GM19240 (cell line): ENCODE data around the gene SLC6A3.

Experiments used
- DNase-seq: peaks from one replicate; pipeline ENCODE4 v3.0.0; 2011; ENCODE audit warnings: low spot score; ENCODE audit not compliant: insufficient read length

SLC6A3 gene

DNA sequence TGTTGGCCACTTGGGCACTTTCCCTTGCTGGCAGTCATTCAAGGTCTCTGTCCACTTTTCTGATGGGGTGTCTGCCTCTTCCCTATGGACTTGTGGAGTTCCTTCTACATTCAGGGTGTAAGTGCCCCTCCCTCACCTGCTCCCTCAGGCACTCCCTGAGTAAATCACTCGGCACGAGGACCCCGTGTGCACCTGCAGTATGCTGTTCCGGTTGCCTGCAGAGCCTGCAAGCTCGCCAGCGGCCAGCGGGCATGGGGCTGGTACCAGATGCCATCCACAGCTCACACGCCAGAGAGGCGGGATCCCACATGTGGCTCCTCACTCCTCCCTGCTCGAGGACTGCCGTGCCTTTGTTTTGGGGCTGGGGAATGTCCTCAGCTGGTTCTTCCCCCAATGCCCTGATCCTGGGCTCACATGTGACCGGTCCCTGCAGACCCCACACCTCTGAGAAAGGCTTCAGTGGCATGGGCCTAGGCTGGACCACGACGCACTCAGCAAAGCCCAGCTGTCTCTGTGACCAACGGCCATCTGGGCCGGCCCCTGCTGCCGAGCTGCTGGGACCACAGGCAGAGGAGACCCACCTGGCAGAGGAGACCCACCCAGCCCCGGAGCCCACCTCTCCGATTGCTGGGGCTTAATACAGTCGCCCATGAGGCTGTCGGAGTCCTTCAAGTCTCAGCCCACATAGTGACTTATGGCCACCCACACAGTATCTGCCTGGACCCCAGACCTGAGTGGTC lies 54.2 kb downstream of the SLC6A3 start:
- DNase-seq: no peak

DNA sequence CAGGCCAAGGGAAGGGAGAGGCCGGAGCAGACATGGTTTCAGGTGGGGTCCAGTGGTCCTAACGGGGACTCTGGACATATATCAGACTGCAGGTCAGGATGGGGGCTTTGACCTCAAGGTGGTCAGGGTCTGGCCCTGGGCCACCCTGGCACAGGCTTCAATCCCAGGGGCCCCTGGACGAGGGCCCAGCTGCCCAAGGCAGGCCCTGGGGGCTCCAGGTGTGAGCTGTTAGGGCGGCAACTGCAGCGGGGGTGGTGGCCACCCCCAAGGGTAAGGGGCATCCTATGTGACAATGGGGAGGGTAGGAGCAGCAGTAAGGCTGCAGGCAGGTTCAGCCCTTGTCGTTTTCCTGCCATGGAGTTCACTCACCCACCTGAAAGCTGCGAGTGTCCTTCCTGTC lies 54.9 kb downstream of the SLC6A3 start:
- no peak for DNase-seq

DNA sequence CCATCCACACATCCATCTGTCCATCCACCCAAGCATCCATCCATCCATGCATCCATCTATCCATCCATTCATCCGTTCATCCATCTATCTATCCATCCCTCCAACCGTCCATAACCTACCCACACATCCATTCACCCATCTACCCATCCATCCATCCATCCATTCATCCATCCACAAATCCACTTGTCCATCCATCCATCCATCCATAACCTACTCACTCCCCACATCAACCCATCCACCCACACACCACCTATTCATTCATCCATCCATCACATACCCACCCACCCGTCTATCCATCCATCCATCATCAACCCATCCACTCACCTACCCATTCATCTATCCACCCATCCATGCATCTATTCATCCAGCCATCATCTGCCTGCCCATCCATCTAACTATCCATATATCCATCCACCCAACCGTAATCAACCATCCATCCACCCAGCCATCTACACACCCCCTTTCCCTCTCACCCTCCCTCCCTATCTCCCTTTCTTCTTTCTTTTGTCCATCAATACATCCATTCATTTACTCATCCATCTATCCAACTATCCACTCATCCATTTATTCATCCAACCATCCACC lies 56.8 kb downstream of the SLC6A3 start:
- DNase-seq: no peak

DNA sequence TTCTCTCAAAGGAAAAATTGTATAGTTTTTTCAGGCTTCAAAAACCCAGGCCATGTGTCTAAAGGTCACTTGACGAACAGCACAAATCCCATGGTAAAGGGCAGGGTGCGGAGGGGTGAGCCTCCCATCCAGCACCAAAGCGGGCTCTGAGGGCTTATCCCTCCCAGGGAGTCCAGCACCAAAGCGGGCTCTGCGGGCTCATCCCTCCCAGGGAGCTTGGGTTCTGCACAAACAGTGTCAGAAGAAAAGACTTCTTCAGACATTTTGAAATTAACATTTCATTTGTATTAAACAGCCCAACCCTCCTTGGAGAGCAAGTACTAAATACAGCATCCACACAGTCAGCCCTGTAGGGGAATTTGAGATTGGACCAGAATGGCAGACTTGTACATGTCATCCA lies 57.4 kb downstream of the SLC6A3 start:
- no peak for DNase-seq

DNA sequence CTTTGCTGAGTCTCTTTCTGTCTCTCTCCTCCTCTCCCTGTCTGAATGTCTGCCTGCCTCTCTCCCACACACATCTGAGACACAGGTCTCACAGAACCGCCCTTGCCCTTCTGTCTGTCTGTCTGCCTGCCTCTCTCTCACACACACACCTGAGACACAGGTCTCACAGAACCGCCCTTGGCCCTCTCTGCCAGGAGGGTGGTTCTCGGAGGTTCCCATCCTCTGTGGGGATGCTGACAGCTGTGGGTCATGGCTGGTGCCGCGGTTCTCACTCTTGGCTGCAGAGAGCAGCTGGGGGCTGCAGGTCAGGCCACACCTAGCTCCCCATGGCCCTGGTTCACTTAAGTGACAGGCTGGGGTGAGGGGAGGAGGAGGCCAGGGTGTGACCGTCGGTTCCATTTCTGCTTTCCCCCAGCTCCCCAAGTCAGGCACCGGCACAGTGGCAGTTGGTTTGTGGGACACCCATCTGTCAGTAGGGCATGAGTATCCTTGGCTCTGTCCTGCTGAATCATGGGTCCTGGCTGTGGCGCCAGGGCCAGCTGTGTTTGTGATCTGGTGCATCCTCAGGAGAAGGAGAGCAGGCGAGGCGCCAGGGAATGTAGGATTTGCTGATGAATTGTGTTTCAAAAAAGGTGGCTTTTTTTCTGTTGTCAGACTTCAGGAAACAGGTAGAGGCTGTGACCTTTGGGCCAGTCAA lies 58.0 kb downstream of the SLC6A3 start:
- no peak for DNase-seq

DNA sequence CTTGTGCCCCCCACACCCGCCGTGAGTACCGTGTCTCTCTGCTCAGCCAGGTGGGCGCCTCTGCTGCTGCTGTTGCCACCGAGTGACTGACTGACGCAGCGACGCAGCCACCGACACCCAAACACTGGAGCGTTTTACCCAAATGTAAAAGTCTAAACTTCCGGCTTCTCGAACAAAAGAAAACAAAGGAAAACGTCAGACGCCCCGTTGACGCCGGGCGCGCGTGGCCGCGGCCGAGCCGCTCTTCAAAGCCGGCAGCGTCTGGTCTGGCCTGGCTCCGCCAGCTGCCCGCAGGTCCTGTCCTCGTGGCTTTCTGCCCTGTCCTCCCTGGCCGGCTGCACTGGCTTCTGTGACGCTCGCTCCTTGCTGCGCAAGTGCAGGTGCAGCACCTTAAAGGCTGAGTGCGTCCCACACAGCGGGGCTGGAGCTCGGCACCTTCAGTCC lies 58.9 kb downstream of the SLC6A3 start:
- peak; percentile 57 for DNase-seq

DNA sequence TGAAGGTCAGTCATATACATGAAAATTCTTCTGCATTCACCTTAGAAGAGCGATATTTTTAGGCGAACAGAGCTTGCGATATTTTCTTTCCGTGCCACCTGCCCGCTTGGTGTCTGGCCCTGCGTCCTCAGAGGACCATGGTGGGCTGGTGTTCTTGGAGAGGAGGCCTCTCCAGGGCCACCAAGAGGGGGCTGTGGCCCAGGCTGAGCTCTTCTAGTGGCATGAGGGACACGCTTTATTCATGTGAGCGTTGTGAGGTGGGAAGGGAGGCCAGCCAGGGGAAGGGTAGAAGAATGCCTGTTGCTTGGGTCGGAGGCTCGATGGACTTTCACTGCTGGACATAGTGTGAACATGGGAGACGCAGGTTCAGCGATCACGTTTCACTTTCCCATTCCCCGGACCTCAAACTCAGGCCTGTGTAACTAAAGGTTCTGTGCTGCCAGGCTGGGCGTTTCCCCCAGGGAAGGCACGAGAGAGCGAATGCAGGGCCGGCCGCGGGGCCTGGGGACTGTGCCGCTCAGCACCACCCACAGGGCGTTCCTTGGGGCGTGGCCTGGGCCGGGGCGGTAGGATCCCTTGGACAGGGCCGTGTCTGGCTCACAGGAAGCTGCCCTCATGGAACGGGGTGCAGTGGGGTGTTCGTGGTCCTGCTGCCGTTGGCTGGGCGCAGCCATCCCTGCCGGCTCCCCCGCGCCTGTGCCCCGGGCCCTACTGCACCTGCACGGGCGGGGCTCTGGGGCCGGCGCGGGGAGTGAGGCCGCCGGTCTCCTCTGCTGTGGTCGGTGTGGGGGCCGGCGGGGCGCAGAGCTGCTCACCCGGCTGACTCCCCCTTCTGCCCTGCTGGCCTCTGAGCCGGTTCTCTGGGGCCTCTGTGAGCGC lies 59.6 kb downstream of the SLC6A3 start:
- peak; percentile 86 for DNase-seq

DNA sequence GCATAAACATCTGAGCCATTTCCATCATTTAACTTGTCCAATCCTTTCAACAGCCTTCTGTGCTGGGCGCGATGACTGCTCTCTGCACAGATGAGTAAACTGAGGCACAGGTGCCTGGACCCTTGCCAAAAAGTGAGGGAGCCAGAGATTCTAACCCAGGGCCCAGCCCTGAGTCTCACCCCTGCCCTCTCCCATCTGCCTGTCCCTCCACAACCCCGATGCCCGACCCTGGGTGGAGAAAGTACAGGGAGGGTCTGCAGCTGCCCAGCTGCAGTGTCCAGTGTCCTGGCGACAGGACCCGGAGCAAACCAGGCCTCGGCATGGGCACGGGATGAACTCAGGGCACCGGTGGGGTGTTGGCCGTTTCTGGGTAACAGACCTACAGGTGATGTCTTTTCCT lies 60.7 kb downstream of the SLC6A3 start:
- no peak for DNase-seq

DNA sequence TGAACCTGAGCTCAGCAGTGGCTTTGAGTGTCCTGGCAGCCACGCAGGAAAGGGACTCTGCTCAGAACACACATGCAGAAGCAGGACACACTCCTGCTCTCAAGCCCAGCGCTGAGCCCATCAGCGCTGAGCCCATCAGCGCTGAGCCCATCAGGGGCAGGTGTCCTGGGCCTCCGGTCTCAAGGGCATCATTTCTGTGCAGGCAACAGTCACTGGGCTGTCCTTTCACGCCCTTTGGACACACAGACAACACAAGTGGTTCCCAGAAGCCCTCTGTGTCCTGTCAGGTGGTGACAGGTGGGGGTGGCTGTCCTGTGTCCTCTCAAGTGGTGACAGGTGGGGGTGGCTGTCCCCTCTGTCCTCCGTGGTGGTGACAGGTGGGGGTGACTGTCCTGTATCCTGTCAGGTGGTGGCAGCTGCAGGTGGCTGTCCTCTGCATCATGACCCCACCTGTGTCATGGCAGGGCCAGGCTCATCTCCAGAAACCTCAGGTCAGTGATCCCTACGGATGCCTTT lies 61.3 kb downstream of the SLC6A3 start:
- DNase-seq: no peak

DNA sequence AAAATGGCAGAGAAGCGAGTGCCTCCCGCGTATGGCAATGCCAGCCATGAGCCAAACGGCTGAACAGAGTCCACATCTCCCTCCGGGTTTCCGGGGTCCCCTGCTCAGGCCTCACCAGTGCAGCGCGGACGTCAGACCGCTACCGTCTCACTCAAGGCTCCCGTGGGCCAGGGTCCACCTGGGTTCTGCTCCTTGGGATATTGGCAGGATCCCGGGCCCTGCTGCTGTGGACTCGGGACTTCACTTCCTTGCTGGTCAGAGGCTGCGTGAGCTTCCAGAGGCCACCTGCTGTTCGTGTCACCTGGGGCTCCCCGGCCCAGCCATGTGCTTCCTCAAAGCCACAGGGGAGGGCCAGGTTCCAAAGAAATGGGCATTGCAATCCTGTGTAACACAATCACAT lies 61.9 kb downstream of the SLC6A3 start:
- no peak for DNase-seq

DNA sequence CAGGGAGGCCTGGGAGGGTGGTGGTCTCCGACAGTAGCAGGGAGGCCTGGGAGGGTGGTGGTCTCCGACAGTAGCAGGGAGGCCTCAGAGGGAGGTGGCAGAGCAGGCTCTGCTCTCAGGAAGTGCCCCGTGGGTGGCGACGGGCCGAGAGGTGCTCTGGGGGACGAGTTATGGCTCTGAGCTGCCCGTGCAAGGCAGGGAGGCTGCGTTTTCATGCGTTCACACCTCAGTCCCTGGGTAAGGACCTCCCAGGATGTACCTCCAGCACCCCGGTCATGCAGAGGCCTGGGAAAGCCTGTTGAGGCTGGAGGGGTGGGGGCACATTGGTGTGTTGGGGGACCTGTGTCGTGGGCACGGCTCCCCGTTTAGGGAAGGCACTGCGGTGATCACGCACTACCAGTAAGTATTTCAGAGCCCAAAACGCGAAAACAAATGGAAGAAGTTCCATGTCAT lies 63.0 kb downstream of the SLC6A3 start:
- DNase-seq: no peak

DNA sequence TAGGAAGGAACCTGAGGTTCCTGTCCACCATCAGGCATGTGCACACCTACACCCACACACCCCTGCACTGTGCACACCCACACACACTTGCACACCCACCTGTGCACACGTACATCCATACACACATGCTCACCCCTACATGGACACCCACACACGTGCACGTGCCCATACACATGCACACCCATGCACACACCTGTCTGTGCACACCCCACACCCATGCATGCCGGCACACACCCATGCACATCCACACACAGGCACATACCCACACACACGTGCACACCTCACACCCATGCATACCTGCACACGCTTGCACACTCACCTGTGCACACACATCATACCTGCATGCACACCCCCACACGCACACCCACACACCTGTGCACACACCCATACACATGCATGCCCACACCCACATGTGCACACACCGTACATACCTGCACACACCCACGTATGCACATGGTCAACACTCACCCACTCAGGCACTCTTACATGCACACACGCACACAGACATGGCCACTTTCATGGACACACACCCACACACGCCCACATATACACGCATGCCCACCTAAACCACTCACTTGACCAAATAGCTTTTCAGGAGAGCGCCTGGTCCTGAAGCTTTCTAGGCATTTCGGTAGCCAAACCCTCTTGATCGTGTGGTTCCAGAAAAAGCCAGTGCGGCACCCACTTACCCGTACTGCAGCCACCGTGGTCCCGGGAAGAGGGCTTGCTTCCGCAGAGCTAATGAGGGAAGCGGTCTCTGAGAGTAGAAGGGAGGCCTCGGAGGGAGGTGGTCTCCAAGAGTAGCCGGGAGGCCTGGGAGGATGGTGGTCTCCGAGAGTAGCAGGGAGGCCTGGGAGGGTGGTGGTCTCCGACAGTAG lies 63.6 kb downstream of the SLC6A3 start:
- no peak for DNase-seq

DNA sequence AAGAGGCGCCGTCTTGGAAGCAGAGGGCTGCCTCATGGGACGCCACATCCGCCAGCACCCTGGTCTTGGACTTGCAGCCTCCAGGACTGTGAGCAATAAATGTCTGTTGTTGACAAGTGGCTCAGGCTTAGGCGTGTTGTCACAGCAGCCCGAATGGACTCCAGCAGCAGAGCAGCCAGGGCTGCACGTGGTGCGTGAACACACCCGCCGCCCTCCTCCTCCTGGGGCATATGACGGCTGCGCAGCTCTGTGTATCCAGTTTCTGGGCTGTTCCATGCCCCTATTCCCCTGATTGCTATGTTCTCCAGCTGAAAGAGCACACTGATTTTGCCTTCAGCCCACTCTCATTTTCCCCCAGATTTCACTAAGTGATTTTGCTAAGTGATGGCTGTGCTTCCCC lies 64.3 kb downstream of the SLC6A3 start:
- DNase-seq: no peak

DNA sequence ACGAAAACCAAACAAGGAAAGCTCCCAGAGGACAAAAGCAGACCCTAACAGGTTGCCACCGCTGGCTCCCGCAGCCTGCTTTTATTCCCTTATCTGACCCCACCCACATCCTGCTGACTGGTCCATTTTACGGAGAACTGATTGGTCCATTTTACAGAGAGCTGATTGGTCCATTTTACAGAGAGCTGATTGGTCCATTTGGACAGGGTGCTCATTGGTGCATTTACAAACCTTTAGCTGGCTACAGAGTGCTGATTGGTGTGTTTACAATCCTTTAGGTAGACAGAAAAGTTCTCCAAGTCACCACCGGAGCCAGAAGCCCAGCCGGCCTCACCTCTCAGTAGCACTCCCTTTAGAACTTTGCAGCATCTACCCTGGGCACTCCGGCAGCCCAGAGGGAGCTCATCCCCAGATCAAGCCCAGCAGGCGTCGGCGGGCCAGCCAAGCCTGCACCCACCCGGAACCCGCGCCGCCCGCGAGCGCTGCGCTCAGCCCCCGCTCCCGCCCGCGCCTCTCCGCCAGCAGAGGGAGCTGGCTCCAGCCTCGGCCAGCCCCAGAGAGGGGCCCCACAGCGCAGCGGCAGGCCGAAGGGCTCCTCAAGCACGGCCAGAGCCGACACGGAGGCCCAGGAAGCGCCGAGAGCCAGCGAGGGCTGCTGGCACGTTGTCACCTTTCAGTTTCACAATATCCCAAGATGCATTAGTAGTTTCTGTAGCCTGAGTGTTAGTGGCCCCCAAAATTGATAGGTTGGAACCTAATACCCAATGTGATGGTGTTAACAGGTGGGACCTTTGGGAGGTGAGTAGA lies 65.0 kb downstream of the SLC6A3 start:
- no peak for DNase-seq

DNA sequence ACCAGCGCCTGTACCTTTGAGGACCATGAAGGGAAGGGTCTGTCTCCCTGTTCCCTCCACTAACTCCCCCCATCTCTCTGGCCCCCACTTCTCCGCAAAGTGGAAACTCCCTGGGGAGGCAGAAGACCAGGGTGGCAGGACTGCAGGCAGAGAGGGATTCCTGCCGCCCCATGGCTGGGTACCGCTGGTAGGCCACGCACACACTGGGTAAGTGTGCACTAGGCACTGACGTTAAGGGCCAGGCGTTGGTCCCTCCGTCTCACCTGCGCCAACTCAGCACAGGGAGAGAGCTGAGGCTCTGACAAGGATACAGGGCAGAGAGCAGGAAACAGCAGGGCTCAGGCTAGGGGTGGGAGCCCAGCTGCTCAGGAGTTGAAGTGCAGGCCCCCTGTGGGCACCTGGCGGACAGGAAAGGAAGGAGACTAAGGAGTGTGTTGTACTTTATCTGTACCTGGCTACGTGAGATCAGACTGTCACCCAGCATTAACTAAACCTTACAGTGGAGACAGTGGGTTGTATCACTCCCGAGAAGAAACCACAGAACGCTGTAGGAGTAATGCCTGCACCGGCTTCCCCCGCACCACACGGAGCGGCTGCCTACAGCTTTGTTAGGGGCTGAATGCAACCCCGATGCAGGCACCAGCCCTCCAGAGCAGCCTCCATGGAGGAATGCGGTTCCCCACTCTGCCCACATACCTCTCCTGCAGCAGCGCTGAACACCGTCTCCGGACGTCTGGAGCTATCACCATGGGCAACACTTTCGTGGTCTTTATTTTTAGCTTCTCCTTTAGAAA lies 66.2 kb downstream of the SLC6A3 start:
- no peak for DNase-seq

DNA sequence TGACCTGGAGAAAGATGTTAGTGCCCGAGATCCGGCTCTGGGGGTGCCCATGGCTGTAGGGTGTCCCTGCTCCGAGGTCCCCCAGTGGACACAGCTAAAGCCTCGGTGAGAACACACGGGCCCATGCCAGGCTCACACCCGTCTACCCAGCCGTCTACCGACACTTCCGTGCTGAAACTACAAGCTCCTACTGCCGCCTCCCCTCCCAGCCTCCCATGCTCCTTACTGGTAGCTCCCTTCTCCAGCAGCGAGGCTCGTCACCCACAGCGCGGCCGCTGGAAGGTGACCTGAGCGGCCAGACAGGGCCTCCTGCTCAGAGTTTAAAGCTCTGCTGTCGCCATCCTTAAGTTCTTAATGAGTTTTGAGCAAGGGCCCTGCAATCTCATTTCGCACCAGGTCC lies 67.1 kb downstream of the SLC6A3 start:
- no peak for DNase-seq

DNA sequence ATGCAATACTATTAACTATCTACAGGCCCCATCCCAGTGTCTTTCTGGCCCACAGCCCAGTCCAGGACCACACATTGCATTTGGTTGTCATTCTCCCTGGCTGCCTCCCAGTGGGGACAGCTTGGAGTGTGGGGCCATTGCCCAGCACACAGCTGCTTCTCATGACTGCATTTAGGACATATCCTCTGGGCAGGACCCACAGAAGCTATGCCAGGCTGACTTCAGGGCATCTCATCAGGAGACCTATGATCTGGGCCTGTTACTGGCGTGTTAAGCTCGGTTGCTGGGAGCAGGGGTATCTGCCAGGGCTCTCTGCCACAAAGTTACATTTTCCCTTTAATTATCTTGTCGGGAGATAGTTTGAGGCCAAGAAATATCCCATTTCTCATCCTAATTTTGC lies 68.3 kb downstream of the SLC6A3 start:
- no peak for DNase-seq

DNA sequence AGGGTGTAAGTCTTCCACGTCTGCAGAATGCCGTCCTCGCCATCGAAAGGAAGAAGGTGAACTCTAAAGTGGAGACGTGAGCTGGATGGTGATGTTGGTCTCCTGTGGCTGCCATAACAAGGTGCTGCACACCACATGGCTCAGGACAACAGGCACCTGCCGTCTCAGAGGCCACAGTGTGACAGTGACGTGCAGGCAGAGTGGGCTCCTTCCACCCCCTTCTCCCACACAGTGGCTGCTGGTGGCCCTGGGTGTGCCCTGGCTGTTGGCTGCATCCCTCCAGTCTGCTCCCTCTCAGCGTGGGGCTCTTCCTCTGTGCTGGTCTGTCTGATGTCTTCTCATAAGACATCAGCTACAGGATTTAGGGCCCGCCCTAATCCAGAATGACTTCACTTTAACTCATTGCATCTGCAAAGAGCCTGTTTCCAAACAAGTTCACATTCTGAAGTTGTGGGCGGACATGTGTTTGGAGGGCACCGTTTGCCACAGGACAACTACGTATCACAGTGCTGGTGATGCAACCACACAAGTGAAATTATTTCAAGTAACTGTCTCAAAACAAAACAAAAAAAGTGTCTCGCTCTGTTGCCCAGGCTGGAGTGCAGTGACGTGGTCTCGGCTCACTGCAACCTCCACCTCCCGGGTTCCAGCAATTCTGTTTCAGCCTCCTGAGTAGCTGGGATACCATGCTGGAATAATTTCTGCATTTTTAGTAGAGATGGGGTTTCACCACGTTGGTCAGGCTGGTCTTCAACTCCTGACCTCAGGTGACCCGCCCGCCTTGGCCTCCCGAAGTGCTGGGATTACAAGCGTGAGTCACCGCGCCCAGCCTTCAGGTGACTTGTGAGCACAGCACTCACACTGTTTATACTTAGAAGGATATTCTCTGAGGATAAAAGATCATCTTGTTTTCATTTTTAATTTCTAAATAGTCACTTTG lies 69.1 kb downstream of the SLC6A3 start:
- DNase-seq: no peak
